GM12864 (cell line): ENCODE results near the gene FLT4.

Experiments used
- DNase-seq: peaks from one replicate; pipeline ENCODE4 v3.0.0-alpha.2; 2011; ENCODE audit warnings: low read depth
- H3K4me3 ChIP-seq: 2 replicates; pipeline ENCODE4 v1.5.1; 2011; ENCODE audit warnings: mild to moderate bottlenecking, low read depth, low read length, control low read depth
- CTCF ChIP-seq: IDR thresholded peaks from 2 replicates; pipeline ENCODE4 v1.5.1; 2011; ENCODE audit warnings: low read depth, mild to moderate bottlenecking, moderate library complexity, low read length, control low read depth, inconsistent platforms; ENCODE audit errors: missing control alignments

FLT4 gene

GRCh38 chr5:180636016-180636402 is 13.4 kb downstream of the FLT4 start:
- TF ChIP-seq CTCF, result no peak
- no peak for DNase-seq
- no peak overlapping the region for H3K4me3 ChIP-seq

GRCh38 chr5:180633283-180634177 is 15.9 kb downstream of the FLT4 start:
- H3K4me3 ChIP-seq, result no peak overlapping the region
- DNase-seq, result no peak
- no peak for TF ChIP-seq CTCF

- no peak overlapping the region for H3K4me3 ChIP-seq
- TF ChIP-seq CTCF, result no peak
- DNase-seq, result no peak
Observed at GRCh38 chr5:180632768-180633167, 16.6 kb downstream of the FLT4 start.

- no peak for DNase-seq
- no peak overlapping the region for H3K4me3 ChIP-seq
- no peak for TF ChIP-seq CTCF
Observed at GRCh38 chr5:180631549-180632383, 17.6 kb downstream of the FLT4 start.

- H3K4me3 ChIP-seq, result no peak overlapping the region
- no peak for TF ChIP-seq CTCF
- DNase-seq, result no peak
Observed at GRCh38 chr5:180630426-180630825, 19.0 kb downstream of the FLT4 start.

GRCh38 chr5:180629831-180630382 is 19.5 kb downstream of the FLT4 start:
- H3K4me3 ChIP-seq, result no peak overlapping the region
- no peak for DNase-seq
- no peak for TF ChIP-seq CTCF
